HG02885 (cell line): ENCODE measurements around the gene SGF29.
"Not testable (repeated sequence)": the region's sequence is repeated elsewhere in the genome, so short reads cannot be mapped to it uniquely, and the experiment has no call there.

Experiments
- ATAC-seq: cut with Tn5 transposase; IDR thresholded peaks from one replicate; pipeline ENCODE4 v1.9.1; 2021; ENCODE audit warnings: mild to moderate bottlenecking; ENCODE audit not compliant: unreplicated experiment, poor library complexity

Gene SGF29

GRCh38 chr16:28561557-28562187 is 8.0 kb downstream of the SGF29 start:
- no peak for ATAC-seq

GRCh38 chr16:28562199-28562598 is 8.5 kb downstream of the SGF29 start:
- no peak for ATAC-seq

GRCh38 chr16:28563218-28563617 is 9.5 kb downstream of the SGF29 start:
- ATAC-seq: no peak

- not testable (repeated sequence) for ATAC-seq
Observed at GRCh38 chr16:28566233-28566925, 12.7 kb downstream of the SGF29 start.

- ATAC-seq: no peak
Observed at GRCh38 chr16:28567292-28567691, 13.6 kb downstream of the SGF29 start.

GRCh38 chr16:28569021-28569420 is 15.3 kb downstream of the SGF29 start:
- no peak for ATAC-seq

GRCh38 chr16:28569968-28570752 is 16.4 kb downstream of the SGF29 start:
- ATAC-seq: no peak

- no peak for ATAC-seq
Observed at GRCh38 chr16:28572696-28573510, 19.2 kb downstream of the SGF29 start.

- no peak for ATAC-seq
Observed at GRCh38 chr16:28573738-28574718, 20.3 kb downstream of the SGF29 start.

- no peak for ATAC-seq
Observed at GRCh38 chr16:28574925-28575324, 21.2 kb downstream of the SGF29 start.

- ATAC-seq: no peak
Observed at GRCh38 chr16:28575446-28576109, 21.9 kb downstream of the SGF29 start.

- ATAC-seq: no peak
Observed at GRCh38 chr16:28580726-28581315, 27.1 kb downstream of the SGF29 start.

- ATAC-seq: no peak
Observed at GRCh38 chr16:28585674-28586073, 32.0 kb downstream of the SGF29 start.

- no peak for ATAC-seq
Observed at GRCh38 chr16:28586466-28586865, 32.7 kb downstream of the SGF29 start.

- no peak for ATAC-seq
Observed at GRCh38 chr16:28587386-28587785, 33.7 kb downstream of the SGF29 start.

- ATAC-seq: no peak
Observed at GRCh38 chr16:28589069-28589468, 35.3 kb downstream of the SGF29 start.

GRCh38 chr16:28589930-28590329 is 36.2 kb downstream of the SGF29 start:
- ATAC-seq: no peak
